ENCODE results near the gene DYNC2H1.

DYNC2H1 gene

DNA sequence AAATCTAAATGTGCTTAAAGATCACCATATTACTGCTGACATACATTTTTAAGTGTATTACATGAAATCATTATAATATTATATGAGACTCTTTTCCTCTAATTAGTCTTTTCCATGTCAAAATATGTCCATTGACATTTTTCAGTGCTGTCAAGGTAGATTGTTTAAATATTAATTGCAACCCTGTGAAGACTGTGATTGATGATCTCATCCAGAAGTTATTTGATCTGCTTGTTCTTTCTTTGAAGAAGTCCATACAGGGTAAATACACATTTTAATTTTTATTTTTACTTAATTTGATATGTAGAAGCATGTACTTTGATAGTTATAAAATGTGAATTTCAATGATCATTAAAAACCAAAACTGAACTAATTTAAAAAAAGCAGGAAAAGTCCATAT is 38.4 kb downstream of the DYNC2H1 start:
- no peak for DNase-seq

DNA sequence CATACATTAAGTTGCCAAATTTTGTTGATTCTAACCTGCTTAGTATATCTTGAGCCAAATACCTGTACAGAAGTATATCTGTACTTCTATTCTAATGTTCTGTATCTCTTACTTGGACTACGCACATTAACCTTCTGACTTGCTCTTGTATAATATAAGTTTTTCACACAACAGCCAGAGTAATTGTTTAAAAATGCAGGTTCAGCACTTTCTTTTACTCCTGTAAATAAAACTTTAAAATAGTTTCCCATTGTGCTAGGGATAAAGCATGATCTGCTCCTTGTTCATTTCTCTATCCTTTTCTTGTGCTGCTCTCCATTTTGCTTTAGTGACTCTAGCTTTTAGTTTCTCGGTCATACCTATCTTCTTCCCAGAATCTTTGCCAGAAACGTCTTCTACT is 48.3 kb downstream of the DYNC2H1 start:
- DNase-seq = no peak

DNA sequence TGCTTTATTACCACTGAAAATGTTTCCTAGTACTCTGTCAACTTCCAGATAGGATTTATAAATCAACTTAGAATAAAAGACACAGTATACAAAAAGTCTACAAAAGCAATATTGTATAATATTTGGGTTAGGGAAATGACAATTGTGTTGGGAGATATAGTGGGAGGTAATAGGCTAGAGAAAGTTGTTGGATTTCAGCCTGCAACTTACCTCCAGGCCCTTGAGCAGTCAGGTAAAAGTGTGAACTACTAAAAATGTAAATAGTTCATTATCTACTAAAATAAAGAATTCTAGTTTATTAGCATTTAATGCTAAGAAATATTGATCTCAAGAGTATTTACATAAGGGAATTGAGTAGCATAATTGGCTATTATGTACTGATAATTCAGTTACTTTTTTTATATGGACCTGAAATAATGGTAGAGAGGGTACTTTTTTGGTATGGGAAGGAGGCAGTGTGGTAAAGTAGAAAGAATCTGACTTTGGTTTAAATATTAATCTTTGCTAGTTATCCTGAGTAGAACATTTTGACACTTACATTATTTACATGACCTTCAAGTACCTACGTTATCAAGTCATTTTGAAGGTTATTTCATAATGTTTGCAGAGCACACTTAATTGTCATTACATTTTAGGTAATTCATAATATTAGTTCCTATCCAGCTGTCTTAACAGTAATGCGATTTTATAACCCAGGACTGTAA is 55.0 kb downstream of the DYNC2H1 start:
- DNase-seq = no peak

DNA sequence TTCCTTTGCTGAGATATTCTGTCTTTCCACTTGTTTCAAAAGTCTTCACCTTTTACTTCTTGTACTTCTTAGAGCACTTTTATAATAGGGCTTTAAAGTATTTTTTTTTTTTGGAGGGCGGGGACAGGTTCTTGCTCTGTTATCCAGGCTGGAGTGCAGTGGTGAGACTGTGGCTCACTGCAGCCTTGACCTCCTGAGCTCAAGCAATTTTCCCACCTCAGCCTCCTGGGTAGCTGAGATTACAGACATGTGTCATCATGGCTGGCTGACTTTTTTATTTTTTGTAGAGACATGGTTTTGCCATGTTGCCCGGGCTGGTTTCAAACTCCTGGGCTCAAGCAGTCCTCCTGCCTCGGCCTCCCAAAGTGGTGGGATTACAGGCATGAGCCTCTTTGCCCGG is 57.9 kb downstream of the DYNC2H1 start:
- no peak for DNase-seq

DNA sequence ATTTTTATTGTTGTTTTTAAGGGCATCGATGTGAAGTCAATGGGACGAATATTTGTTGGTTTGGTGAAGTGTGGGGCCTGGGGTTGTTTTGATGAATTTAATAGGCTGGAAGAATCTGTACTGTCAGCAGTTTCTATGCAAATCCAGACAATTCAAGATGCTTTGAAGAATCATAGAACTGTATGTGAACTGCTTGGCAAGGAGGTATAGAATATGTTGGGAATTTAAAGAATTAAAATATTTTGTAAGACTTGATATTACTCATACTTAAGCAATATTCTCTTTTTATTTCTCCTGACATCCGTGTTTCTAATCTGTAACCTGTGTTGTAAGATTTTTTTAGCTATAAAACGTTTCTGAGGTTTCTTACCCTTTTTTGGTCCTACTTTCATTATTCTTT is 61.6 kb downstream of the DYNC2H1 start:
- DNase-seq = no peak

DNA sequence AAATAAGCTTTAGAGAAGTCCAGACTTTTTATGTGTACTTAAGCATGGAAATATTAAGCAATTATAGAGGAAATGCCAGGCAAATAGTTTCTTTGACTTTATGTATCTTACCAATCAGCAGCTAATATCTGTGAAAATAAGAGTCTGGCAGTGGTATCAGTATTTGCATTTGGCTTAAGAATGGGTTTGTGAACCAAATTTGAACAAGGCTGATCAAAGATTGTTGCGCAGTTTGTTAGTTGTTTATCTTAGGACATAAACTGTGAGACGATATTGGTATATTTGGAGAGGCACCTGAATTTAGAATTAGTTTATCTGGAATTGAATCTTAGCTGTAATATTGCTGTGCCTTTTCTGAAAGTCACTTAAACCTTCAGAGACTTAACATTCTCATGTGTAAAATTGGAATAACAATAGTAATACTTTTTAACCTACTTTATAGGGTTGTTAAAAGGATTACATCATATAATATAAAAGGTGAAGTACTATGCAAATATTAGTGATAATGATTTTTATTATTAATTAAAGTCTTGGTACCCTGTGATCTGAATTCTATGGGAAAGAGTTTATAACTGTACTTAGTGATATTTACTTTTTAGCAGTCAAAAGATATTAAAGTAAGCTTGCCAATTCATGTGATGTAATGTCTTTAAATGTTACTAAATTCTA is 66.4 kb downstream of the DYNC2H1 start:
- DNase-seq = no peak

DNA sequence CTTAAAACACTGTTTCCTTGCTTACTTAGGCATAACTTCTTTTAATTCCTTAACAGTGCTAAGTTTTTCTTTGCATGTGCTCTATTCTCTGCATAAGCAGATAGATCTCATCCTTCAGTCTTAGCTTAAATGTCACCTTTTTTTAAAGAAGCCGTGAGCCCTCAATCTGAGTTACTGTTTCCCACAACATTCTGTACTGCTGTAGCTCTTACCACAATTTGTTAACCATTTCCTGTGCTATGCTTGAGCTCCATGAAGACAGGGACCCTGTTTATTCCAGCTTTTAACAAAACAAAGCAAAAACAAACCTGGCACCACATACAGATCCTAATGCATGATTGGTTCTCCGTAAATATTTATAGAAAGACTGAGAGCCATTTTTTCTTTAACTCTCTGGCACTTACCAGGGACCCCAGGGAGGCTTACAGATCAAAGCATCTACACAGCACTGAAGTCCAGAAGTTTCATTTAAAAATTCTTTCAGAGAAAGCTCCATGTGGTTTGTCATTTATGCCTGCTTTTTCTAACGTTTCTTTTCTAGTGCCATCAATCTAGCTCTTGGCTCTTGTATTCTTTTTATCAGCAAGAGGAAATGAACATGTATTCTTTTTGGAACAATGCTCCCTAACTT is 74.9 kb downstream of the DYNC2H1 start:
- no peak for DNase-seq

DNA sequence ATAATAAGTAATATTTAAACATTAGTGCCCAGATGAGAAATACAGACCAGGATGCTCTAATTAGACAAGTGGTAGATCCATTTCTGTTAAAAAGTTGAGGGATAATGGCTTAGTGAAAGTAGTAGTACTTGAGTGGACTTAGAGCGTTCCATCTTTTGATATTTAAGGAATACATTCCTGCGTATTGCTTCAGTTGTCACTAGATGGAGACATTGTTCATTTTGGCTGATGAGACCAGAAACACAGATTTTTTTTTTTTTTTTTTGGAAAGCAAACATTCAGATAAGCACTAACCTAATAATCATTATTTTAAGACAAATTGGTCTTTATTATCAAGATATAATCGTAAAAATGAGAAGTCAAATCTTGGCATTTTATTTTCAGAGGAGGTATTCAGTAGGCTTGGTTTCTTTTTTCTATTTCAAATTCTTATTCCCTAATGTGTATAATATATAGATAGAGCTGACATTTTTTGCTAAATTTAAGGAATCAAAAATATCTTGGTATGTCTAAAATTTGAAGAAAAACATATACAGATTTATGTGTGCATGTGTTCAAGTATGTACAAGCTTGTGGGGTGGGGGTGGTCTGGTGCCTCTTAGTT is 92.9 kb downstream of the DYNC2H1 start:
- no peak for DNase-seq

DNA sequence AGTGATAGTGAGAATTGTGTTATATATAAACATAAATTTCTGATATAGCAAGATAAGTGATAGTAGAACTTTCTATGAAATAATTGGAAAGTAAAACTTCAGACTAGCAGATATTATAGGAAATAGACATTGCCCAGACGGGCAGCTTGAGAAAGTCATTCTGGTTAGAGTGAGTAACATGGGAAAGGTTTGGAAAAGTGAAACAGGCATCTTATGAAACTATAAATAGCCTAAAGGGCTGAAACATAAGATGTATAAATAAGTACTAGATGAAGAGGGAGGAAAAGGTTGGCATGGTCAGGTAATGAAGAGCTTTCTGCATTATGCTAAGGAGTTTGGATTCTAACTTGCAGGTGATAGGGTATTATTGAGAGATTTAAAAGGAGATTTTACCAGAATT is 101.3 kb downstream of the DYNC2H1 start:
- DNase-seq = no peak

DNA sequence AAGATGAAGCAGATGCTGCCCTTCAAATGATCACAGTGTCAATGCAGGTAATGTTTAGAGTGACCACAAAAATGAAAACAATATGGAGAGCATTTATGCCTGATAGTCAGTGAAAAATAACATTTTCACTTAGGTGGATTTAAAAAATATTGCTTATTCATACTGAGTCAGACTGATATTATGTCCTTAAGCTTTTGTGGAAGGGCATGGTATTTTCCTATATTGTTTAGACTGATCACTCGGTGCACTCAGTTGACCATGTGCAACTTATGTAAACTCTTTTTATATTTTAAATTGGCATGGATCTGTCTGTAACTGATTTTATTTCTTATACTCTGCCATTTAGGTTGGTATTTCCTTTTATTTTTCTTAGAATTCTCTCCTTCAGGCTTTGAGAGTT is 106.6 kb downstream of the DYNC2H1 start:
- no peak for DNase-seq

DNA sequence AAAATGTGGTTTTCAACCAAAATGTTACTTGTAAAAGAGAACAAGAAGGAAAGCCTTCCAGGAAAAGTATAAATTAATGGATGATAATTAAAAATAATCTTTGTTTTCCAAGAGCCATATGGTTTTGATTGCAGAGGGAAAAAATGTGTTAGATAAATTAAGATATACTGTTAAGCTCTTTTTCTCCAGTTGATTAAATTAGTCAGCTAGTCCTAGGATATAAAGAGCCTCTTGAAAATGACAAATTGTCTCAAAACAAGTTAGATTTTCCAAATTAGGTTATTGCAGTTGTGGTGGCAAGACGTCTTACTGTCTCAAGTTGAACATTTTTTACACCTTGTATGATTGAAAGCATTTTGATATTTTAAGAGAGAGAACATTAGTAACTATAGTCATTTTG is 110.9 kb downstream of the DYNC2H1 start:
- DNase-seq = no peak

DNA sequence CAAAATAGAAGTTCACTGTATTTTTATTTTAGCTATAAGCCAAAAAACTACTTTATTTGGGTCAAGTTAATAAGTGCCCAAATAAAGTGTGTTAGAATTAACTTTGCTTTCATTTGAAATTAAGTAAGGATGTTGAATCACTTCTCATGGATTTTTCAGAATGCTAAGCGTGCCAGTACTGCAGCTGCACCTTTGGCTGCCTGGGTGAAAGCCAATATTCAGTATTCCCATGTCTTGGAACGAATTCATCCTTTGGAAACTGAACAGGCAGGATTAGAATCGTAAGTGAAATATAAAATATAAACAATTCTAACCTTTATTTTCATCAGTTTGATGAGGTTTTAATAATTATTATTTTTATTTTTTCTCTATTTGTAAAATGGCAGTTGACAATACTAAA is 113.6 kb downstream of the DYNC2H1 start:
- DNase-seq = no peak

DNA sequence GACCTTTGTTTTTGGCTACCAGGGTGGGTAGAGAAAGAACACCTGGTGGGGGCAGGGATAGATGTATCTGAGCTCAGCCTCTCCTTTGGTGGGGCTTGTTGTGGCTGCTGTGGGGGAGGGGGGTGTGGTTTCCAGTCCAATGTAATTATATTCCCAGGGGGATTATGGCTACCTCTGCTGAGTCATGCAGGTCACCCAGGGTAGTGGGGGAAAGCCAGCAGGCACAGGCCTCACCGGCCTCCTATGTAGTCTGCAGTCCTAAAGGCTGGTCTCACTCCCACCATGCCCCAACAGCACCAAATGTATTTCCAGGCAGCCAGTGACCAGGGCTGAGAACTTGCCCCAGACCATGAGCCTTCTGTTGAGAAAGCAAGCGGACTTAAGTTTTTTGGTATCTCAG is 119.6 kb downstream of the DYNC2H1 start:
- no peak for DNase-seq

DNA sequence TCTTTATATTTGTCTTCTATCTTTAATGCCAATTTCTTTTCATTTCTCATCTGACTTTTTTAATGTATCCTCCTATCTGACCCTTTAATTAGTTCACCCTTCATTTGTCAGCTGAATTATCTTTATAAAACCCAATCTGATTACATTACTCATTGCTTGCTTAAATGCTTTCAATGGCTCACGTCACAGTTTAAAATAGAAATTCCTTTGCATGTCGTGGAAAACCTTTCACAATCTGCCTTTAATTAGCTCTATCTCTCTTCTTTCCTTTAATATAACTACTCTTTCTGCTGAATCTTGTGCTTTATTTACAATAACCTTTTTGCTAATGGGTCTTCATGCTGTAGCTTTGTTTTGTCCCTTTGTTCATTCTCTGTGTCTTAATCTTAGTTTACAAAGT is 125.7 kb downstream of the DYNC2H1 start:
- no peak for DNase-seq

DNA sequence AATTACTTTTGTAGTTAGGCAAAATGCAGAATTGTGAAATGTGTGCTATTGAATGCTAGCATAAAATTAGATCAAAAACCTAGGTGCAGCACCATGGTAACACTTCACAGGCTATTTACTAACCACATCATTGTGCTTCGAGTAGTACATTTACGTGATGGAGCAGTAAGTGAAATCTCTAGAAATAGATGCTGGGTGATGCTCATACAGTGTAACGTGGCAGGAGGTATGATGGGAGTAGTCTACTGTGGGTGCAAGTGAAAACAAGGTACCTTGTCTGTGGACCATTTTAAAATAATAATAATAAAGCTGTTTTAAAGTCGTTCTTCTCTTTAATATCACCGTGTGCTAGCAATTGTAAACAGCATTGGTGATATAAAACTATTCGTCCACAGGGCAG is 132.3 kb downstream of the DYNC2H1 start:
- no peak for DNase-seq

DNA sequence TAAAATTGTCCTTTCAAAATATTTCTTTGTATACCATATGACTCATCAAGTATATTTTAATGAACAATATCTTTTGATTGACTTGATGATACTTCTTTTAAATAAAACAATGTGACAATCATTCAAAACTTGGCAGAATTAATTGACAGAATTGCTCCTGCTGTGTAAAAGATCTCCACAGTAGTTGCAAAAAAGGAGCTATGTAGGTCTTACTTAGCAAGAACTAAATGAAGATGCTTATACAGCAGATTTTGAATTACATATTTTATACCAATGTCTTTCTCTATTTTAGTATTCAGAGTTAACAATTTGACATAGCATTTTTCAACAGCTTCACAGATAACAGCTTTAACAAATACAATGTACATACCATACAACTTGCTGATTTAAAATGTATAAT is 144.9 kb downstream of the DYNC2H1 start:
- no peak for DNase-seq

DNA sequence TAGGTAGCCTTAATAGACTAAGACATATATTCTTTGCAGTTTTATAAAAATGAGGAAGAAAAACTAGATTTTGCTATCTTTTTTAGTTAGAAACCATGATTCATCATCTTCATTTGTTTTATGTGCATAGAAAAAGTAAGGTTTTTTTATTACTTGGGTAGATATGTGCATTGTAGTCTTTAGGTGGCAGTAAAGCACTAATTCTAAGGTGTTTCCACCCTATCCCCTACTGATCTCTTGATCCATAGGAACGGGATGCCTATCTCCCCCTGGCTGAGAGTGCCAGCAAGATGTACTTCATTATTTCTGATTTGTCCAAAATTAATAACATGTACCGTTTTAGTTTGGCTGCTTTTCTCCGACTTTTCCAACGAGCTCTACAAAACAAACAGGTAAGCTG is 148.1 kb downstream of the DYNC2H1 start:
- no peak for DNase-seq

DNA sequence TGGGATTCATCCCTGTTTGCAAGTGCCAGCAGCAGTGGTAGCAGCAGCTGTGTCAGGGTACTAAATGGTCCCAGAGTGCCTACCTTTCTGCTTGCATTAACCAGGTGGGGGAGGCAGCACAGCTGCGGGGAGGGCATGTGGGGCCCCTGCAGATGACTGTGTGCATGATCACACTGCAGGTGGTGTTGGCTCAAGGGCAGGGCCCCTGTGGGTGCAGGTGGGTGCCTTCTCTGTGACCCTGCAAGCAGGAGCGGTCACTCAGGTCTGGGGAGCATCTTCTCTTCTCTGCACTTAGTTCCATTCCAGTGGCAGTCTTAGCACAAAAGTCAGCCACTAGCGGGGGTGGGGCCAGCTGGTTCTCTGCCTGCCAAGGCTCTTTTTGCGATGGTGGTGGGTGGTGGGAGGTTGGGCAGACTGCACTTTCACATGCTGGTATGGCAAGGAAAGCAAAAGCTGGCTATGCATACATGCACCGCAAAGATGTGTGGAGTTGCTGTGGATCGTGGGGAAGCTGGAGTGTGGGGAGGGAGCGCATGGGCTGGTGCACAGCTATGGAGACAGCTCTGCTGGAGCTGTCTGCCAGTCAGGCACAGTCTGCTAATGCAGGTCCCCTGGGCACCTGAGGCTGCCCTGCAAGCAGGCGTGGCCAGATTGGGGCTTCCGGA is 157.1 kb downstream of the DYNC2H1 start:
- no peak for DNase-seq

DNA sequence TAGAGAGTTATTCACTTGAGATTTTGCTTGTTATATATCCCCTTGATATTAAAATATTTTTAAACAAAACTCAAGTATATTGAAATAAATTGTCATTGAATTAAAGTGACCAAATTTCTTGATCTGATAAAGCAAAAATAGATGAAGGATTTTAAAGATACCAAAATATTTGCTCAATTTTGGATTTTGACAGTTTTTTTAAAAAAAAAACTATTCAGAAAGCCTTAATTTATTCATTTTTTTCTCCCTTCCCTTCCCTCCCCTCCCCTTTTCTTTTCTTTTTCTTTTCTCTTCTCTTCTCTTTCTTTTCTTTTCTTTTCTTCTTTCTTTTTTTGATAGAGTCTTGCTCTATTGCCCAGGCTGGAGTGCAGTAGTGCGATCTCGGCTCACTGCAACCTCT is 163.7 kb downstream of the DYNC2H1 start:
- no peak for DNase-seq

DNA sequence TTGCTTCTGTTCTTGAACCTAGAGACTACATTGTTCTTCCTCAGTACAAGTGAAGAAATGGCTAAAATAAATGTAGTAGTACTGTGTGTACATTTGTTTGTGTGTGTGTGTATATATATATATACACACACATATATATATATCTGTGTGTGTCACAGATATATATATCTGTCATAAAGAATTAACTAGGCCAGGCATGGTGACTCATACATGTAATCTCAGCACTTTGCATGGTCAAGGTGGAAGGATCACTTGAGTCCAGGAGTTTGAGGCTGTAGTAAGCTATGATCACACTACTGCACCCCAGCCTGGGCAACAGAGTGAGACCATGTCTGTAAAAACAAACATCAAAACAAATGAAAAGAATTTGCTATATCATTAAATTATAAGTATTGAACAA is 164.8 kb downstream of the DYNC2H1 start:
- DNase-seq = no peak

DNA sequence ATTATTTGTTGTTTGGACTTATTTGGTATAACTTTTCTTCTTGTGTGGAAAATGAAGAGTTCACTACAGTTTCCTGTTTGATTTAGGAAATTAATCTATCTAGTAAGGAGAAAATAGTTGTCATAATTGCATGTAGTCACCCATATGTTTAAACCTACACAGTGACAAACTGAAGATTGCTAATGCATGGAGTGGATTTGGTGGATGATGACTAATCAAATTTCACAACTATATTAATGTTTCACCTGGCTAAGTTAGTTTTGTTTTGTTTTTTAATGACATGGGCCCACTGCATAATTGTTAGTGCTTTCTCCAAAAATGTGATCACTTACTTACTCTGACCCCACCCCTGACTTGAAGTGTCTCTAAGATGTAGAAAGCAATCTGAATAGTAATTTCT is 170.6 kb downstream of the DYNC2H1 start:
- DNase-seq = no peak

DNA sequence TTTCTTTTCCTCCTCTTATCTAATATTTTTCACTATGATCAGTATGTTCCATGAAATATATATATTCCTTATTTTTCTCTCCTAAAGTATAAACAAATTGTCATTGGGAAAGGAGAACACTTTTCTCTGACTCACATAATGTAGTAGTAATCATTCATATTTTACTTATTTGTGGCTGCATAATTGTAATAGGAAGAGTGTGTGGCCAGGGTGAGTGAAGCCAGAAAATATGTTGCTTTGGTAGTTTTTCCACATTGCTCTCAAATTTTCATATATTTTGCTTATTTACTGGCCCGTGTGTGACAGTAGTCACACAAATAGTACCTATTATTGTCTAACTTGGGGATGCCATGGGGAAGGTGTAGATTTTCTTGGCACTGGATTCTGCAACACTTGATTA is 172.1 kb downstream of the DYNC2H1 start:
- DNase-seq = no peak

DNA sequence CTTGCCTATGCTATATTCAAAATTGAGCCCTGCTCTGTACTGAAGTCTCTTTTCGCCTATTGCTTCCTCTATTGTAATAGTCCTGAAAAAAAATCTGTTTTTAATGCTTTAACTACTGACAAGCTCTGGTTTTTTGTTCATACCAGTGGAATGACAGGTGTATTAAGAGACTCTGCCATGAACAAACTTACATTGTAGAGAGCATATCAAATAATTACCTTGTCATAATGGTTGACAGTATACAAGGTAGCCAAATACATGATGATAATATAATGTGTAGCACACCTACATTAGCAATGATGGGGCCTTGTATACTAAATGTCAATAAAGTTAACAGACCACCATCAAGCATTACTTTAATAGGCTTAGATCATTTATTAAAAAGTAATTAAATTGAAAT is 175.0 kb downstream of the DYNC2H1 start:
- no peak for DNase-seq

DNA sequence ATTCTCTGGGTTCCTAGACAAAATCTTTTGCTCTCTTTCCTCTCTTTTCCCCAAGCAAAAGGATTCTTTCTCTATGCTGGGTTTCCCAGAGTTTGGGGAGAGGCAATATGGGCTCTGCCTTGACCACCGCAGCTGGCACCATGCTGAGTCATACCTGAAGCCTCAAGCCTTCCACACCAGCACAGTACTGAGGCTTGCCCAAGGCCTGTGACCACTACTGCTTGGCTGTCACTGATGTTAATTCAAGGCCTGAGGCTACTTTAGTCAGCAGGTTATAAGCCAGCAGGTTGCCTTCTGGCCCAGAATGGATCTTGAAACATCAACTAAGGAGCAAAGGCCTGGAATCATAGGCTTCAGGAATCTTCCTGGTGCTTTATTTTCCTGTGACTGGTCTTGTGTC is 185.3 kb downstream of the DYNC2H1 start:
- DNase-seq = no peak

Data from activated effector memory CD4-positive, alpha-beta T cell treated with Interleukin-2 at 50 U/mL for 16 hours (primary cell).